CD4-positive, alpha-beta memory T cell (primary cell): Measurements from ENCODE around the gene CERS6. TPM values are rescaled to one million over a fixed set of nuclear protein-coding genes. Genes with fewer than 3 reads are reported as not detected.
A peak's percentile ranks its signal among the peaks of the same experiment; 100 is the strongest.

Experiments used
- CTCF ChIA-PET: fragments of 350-600 bp; sonication (Branson Sonifier 250); formaldehyde crosslinking; loops from one replicate; lab custom pipeline; 2021; ENCODE audit warnings: inconsistent platforms; ENCODE audit not compliant: partially characterized antibody; lab: Charles Lee
- POLR2A ChIA-PET: fragments of 350-600 bp; sonication (Branson Sonifier 250); formaldehyde crosslinking; loops from one replicate; lab custom pipeline; 2021; ENCODE audit not compliant: partially characterized antibody; lab: Charles Lee
- DNase-seq, 5 donors: peaks; one replicate each; pipeline versions ENCODE4 v3.0.0 to v3.0.0-alpha.2; 2020 to 2022; ENCODE audit warnings: mixed read lengths in 1 of 5
- H3K27ac ChIP-seq: one replicate; pipeline ENCODE4 v1.7.0; 2013; ENCODE audit warnings: low read depth, low read length
- H3K27me3 ChIP-seq: 2 replicates; pipeline ENCODE4 v1.7.0; 2013; ENCODE audit warnings: mild to moderate bottlenecking, low read length, moderate library complexity; ENCODE audit not compliant: insufficient read depth
- H3K36me3 ChIP-seq: 2 replicates; pipeline ENCODE4 v1.7.0; 2013; ENCODE audit warnings: mild to moderate bottlenecking, low read length, moderate library complexity; ENCODE audit not compliant: insufficient read depth
- H3K4me1 ChIP-seq: 2 replicates; pipeline ENCODE4 v1.7.0; 2013; ENCODE audit warnings: mild to moderate bottlenecking, low read length, moderate library complexity; ENCODE audit not compliant: insufficient read depth
- H3K4me3 ChIP-seq, 2 donors: one replicate each; pipeline ENCODE4 v1.7.0; 2013; ENCODE audit warnings: low read length in 2 of 2, mild to moderate bottlenecking in 1 of 2
- H3K9me3 ChIP-seq, 2 donors: one replicate each; pipeline ENCODE4 v1.7.0; 2013; ENCODE audit warnings: low read length in 2 of 2, control low read depth in 1 of 2; ENCODE audit not compliant: control insufficient read depth in 1 of 2
- H3K27ac Mint-ChIP-seq, 7 donors: one replicate each; pipeline ENCODE4 v1.8.0; 2020 to 2021; ENCODE audit warnings: mixed read lengths in 7 of 7, mild to moderate bottlenecking in 6 of 7, inconsistent platforms in 3 of 7, moderate library complexity in 3 of 7
- H3K27me3 Mint-ChIP-seq, 2 donors: one replicate each; pipeline ENCODE4 v1.8.0; 2020 to 2021; ENCODE audit warnings: mixed read lengths in 2 of 2
- H3K36me3 Mint-ChIP-seq, 2 donors: one replicate each; pipeline ENCODE4 v1.8.0; 2020 to 2021; ENCODE audit warnings: mixed read lengths in 2 of 2, inconsistent platforms in 1 of 2, mild to moderate bottlenecking in 1 of 2
- H3K4me1 Mint-ChIP-seq, 4 donors: one replicate each; pipeline ENCODE4 v1.8.0; 2020 to 2021; ENCODE audit warnings: mixed read lengths in 4 of 4, mild to moderate bottlenecking in 1 of 4
- H3K4me3 Mint-ChIP-seq, 8 donors: one replicate each; pipeline ENCODE4 v1.8.0; 2020 to 2021; ENCODE audit warnings: mixed read lengths in 8 of 8, mild to moderate bottlenecking in 7 of 8, moderate library complexity in 6 of 8, inconsistent platforms in 3 of 8
- H3K9me3 Mint-ChIP-seq, 8 donors: one replicate each; pipeline ENCODE4 v1.8.0; 2020 to 2021; ENCODE audit warnings: mixed read lengths in 8 of 8, mild to moderate bottlenecking in 5 of 8, inconsistent platforms in 3 of 8, moderate library complexity in 1 of 8
- intact Hi-C: fragments of 100-400 bp; cut with micrococcal nuclease; formaldehyde crosslinking; loops from one replicate; pipeline ENCODE4 v1.15.1; 2023
- polyA plus RNA-seq, 2 donors: library from polyadenylated mRNA; unstranded; fragments of 300-500 nt; fragmentation: Illumina TruSeq; gene quantifications; one replicate each; pipeline ENCODE4 v1.2.3, GENCODE V29; 2021
- total RNA-seq, 2 experiments: library from RNA; stranded (reverse); gene quantifications; one replicate each; pipeline ENCODE4 v1.2.3, GENCODE V29; 2021

CERS6 gene
- total and polyA plus RNA-seq, 4 experiments from 2014 or later, result 5.1 to 11.3 (median 7.6) TPM

DNA sequence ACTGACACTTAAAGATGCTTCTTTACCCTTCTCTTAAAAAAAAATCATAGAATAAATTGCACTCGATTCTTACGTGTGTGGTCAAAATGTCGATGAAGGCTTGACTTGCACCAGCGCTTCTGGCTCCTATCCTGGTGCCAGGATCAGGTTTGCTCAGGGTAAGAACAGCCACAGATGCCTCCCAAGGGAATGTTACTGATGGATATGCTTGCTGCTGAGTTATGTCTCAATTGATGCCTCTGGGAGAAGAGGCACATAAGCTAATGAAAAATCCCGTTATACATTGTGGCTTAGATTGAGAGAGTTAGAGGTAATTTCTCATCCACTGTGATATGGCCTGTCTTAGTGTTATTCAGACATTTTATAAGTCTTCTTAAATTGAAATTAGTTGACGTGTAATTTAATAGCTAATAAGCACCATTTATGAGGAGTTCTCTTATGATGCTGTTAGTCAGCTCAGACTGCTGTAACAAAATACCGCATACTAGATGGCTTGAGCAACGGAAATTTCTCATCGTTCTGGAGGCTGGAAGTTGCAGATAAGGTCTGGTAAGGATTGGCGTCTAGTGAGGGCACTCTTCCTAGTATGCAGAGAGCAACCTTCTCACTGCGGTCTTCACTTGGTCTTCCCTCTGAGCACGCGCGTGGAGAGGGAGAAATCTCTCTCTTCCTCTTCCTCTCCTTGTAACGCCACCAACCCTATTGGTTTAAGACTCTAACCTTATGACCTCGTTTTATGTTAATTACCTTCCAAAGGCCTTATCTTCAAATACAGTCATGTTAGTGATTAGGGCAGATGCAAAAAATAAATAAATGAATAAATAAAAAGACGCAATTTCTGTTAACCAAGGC lies 229.8 kb downstream of the CERS6 start:
- Mint-ChIP-seq H3K4me3 (no peak overlapping the region), H3K27ac (no peak overlapping the region), H3K9me3 (no peaks in the 10 kb centered on the region), H3K36me3 (peaks cover 0 to 3% of the 10 kb centered on the region in 2 donors), H3K27me3 (no peaks in the 10 kb centered on the region), H3K4me1 (peaks cover 0 to 3% (median under 1%) of the 10 kb centered on the region in 4 donors)
- H3K9me3 ChIP-seq, result no peaks in the 10 kb centered on the region
- no peak for DNase-seq
- POLR2A ChIA-PET, result interaction anchor here (0.6 kb wide), 1 partner anchor 186 kb away, joined by 3 read pairs; no protein-coding TSS in a partner anchor
- H3K4me1 ChIP-seq, result no peaks in the 10 kb centered on the region
- no peaks in the 10 kb centered on the region for H3K27me3 ChIP-seq
- intact Hi-C loops, result no loop called here
- H3K27ac ChIP-seq, result no peak overlapping the region
- H3K36me3 ChIP-seq, result no peaks in the 10 kb centered on the region
- H3K4me3 ChIP-seq, result no peak overlapping the region
- CTCF ChIA-PET, result interaction anchor here (1.3 to 2.6 kb wide), 2 partner anchors 12 to 340 kb away, joined by 3 to 16 read pairs; no protein-coding TSS in a partner anchor

DNA sequence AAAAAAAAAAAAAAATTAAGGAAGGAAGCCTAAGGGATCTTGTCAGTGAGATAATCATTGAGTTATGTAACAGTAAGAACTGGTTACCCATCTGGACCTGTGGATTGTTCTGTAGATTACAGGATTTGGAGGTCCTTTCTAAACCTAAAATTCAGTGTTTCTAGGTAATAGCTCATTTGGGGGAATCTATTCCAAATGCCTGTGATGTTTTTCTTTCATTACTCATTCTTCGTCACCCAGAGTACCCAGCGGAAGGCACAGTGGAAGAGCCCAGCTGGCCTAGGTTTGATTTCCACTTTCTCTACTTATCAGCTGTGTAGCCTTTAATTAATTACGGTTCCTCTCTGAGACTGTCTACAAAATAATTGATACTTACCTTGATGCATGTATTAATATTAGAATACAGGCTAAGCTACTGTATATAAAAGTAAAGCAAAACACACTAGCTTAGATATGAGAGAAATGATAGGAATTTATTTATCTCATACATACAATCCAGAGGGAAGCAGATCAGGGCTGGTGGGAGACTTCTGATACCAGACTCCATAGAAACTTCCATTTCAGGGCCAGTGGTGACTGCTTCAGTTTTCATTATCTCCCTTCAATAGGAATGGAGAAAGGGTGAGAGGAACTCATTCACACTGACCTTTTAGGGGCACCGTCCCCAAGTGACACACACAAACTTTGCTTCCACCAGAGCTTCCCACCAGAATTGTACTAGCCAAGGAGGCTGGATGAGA lies 230.6 kb downstream of the CERS6 start:
- H3K27ac Mint-ChIP-seq, result no peak overlapping the region
- CTCF ChIA-PET, result interaction anchor here (1.1 to 2.6 kb wide), 5 partner anchors 11 to 341 kb away, joined by 3 to 16 read pairs (median 4); no protein-coding TSS in a partner anchor

GRCh38 chr2:168687314-168687713 lies 231.2 kb downstream of the CERS6 start:
- H3K4me3 ChIP-seq, result no peak overlapping the region
- H3K27me3 ChIP-seq, result no peaks in the 10 kb centered on the region
- no peaks in the 10 kb centered on the region for H3K4me1 ChIP-seq
- H3K9me3 ChIP-seq, result no peaks in the 10 kb centered on the region
- Mint-ChIP-seq H3K27me3 (no peaks in the 10 kb centered on the region), H3K4me1 (peaks cover 0 to 3% (median under 1%) of the 10 kb centered on the region in 4 donors), H3K27ac (no peak overlapping the region), H3K4me3 (no peak overlapping the region), H3K36me3 (peaks cover 5 to 7% of the 10 kb centered on the region in 2 donors), H3K9me3 (peaks cover 0 to 2% (median 0%) of the 10 kb centered on the region in 8 donors)
- H3K27ac ChIP-seq, result no peak overlapping the region
- CTCF ChIA-PET, result interaction anchor here (1.1 to 2.6 kb wide), 6 partner anchors 10 to 342 kb away, joined by 3 to 16 read pairs (median 4); no protein-coding TSS in a partner anchor
- H3K36me3 ChIP-seq, result no peaks in the 10 kb centered on the region
- POLR2A ChIA-PET, result no interaction called here
- peak in 2 of 5 donors; percentile 4 to 5 for DNase-seq
- intact Hi-C loops, result loop anchor here (1.0 kb wide), 1 partner anchor 341 kb away; no protein-coding TSS in a partner anchor

More for the DNA sequence above, 230.6 kb downstream of the CERS6 start:
- H3K27me3 ChIP-seq, result no peaks in the 10 kb centered on the region
- no peaks in the 10 kb centered on the region for H3K36me3 ChIP-seq
- no peak overlapping the region for H3K27ac ChIP-seq
- no peak overlapping the region for H3K4me3 ChIP-seq
- no peaks in the 10 kb centered on the region for H3K9me3 ChIP-seq
- POLR2A ChIA-PET, result interaction anchor here (0.6 kb wide), 1 partner anchor 186 kb away, joined by 3 read pairs; no protein-coding TSS in a partner anchor
- H3K36me3 Mint-ChIP-seq, result peaks cover 1 to 4% of the 10 kb centered on the region in 2 donors
- H3K4me3 Mint-ChIP-seq, result no peak overlapping the region
- intact Hi-C loops, result loop anchor here (1.0 kb wide), 1 partner anchor 340 kb away; no protein-coding TSS in a partner anchor
- peaks cover 0 to 3% (median under 1%) of the 10 kb centered on the region in 4 donors for H3K4me1 Mint-ChIP-seq
- no peaks in the 10 kb centered on the region for H3K4me1 ChIP-seq
- no peaks in the 10 kb centered on the region for H3K27me3 Mint-ChIP-seq
- no peaks in the 10 kb centered on the region for H3K9me3 Mint-ChIP-seq
- DNase-seq, result no peak

DNA sequence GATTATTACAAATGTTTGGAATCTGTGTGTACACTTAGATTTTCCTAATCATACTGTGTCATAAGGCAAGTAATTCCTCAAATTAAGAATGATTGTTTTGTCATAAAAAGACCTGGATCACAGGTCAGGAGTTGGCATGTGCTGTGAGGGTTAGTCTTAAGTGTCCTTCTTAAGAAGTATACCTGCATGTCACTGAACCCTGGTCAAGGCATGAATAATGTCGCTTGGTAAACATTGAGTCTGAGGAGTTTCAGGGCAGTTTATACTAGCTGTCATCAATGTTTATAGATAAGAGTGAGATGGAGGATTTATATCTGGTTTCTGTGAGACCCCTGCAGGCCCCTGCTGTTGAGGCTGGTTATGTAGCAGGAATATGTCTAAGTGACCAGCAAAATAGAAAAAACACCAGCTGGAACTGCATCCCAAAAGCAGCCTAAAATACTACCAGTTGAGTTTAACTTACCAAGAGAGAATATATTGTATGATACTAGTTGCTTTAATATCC lies 234.4 kb downstream of the CERS6 start:
- no peak overlapping the region for H3K4me3 ChIP-seq
- H3K27ac ChIP-seq, result no peak overlapping the region
- Mint-ChIP-seq H3K9me3 (peaks cover 0 to 2% (median 0%) of the 10 kb centered on the region in 8 donors), H3K36me3 (peaks cover 7 to 15% of the 10 kb centered on the region in 2 donors), H3K27ac (no peak overlapping the region), H3K27me3 (no peaks in the 10 kb centered on the region), H3K4me1 (peaks cover 0 to 2% (median under 1%) of the 10 kb centered on the region in 4 donors), H3K4me3 (no peak overlapping the region)
- no peaks in the 10 kb centered on the region for H3K9me3 ChIP-seq
- intact Hi-C loops, result no loop called here
- no peak for DNase-seq
- H3K4me1 ChIP-seq, result no peaks in the 10 kb centered on the region
- H3K27me3 ChIP-seq, result no peaks in the 10 kb centered on the region
- H3K36me3 ChIP-seq, result no peaks in the 10 kb centered on the region
- ChIA-PET POLR2A (no interaction called here), CTCF (interaction anchor here (0.8 to 2.5 kb wide), 3 partner anchors 16 to 346 kb away, joined by 3 to 9 read pairs (median 5); no protein-coding TSS in a partner anchor)

- intact Hi-C loops, result no loop called here
- Histone ChIP-seq H3K27me3 (no peaks in the 10 kb centered on the region), H3K36me3 (no peaks in the 10 kb centered on the region), H3K4me1 (no peaks in the 10 kb centered on the region), H3K9me3 (no peaks in the 10 kb centered on the region), H3K4me3 (no peak overlapping the region), H3K27ac (no peak overlapping the region)
- peaks cover 8 to 22% of the 10 kb centered on the region in 2 donors for H3K36me3 Mint-ChIP-seq
- H3K4me1 Mint-ChIP-seq, result peaks cover 0 to 2% (median 1%) of the 10 kb centered on the region in 4 donors
- H3K27ac Mint-ChIP-seq, result no peak overlapping the region
- ChIA-PET CTCF (interaction anchor here (0.9 to 2.5 kb wide), 3 partner anchors 15 to 345 kb away, joined by 3 to 9 read pairs (median 3); no protein-coding TSS in a partner anchor), POLR2A (no interaction called here)
- H3K9me3 Mint-ChIP-seq, result peaks cover 0 to 2% (median 0%) of the 10 kb centered on the region in 8 donors
- H3K4me3 Mint-ChIP-seq, result no peak overlapping the region
- DNase-seq, result no peak
- H3K27me3 Mint-ChIP-seq, result no peaks in the 10 kb centered on the region
Measured at GRCh38 chr2:168691221-168691620, 235.1 kb downstream of the CERS6 start.

- intact Hi-C loops, result no loop called here
- POLR2A ChIA-PET, result no interaction called here
Measured at GRCh38 chr2:168692132-168692744, 236.2 kb downstream of the CERS6 start.

More at GRCh38 chr2:168692132-168692744, 236.2 kb downstream of the CERS6 start:
- Mint-ChIP-seq H3K4me1 (peaks cover 0 to 3% (median 0%) of the 10 kb centered on the region in 4 donors), H3K36me3 (peaks cover 12 to 28% of the 10 kb centered on the region in 2 donors), H3K9me3 (peaks cover 0 to 2% (median 0%) of the 10 kb centered on the region in 8 donors), H3K27me3 (no peaks in the 10 kb centered on the region), H3K27ac (peak overlapping the region in 2 of 7 donors; percentile 39 to 40), H3K4me3 (no peak overlapping the region)
- Histone ChIP-seq H3K4me3 (no peak overlapping the region), H3K27ac (no peak overlapping the region), H3K27me3 (no peaks in the 10 kb centered on the region), H3K36me3 (no peaks in the 10 kb centered on the region), H3K9me3 (no peaks in the 10 kb centered on the region), H3K4me1 (no peaks in the 10 kb centered on the region)
- no peak for DNase-seq
- CTCF ChIA-PET, result interaction anchor here (1.0 to 2.5 kb wide), 3 partner anchors 25 to 346 kb away, joined by 3 to 9 read pairs (median 3); no protein-coding TSS in a partner anchor
